RWPE1 (cell line): Measurements from ENCODE around the gene ERBB4.
"Not testable (repeated sequence)": the region's sequence is repeated elsewhere in the genome, so short reads cannot be mapped to it uniquely, and the experiment has no call there.

ENCODE experiments used
- CTCF ChIA-PET: fragments of 350-600 bp; sonication (Branson Sonifier 250); formaldehyde crosslinking; extraction: SDS; loops from one replicate; lab custom pipeline; 2021; lab: Yijun Ruan, JAX
- POLR2A ChIA-PET: fragments of 400-600 bp; formaldehyde crosslinking; extraction: SDS; loops from one replicate; lab custom pipeline; 2020; ENCODE audit warnings: antibody characterized with exemption; ENCODE audit not compliant: low non-redundant PET; lab: Yijun Ruan, JAX
- DNase-seq: peaks from one replicate; pipeline ENCODE4 v3.0.0; 2012; ENCODE audit warnings: low spot score
- H3K27ac ChIP-seq: fragments of 450-650 bp; 2 replicates; pipeline ENCODE4 v1.5.1; 2017
- CTCF ChIP-seq: fragments of 450-650 bp; conservative IDR thresholded peaks from 2 replicates; pipeline ENCODE4 v1.5.1; 2017; ENCODE audit warnings: low read depth, mild to moderate bottlenecking

The ERBB4 gene

DNA sequence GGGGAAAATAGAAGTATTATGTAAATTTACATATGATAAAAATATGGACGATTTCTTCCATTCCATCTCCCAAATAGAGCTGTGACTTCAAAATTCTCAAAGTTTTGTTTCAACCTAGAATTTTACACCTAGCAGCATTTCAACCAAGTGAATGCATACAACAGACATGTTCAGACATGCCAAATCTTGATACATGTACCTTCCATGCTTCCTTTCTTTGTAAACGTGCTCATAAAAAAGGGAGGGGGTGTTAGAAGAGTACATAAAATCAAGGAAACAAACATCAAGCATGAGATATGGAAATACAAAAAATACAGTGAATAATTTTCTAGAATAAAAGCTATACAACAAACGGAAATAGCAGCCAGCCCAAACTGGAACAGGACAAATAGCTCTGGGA lies 974.2 kb downstream of the ERBB4 start:
- H3K27ac ChIP-seq = no peak overlapping the region
- no peak for TF ChIP-seq CTCF
- CTCF ChIA-PET = no interaction called here
- POLR2A ChIA-PET = no interaction called here
- DNase-seq = no peak

DNA sequence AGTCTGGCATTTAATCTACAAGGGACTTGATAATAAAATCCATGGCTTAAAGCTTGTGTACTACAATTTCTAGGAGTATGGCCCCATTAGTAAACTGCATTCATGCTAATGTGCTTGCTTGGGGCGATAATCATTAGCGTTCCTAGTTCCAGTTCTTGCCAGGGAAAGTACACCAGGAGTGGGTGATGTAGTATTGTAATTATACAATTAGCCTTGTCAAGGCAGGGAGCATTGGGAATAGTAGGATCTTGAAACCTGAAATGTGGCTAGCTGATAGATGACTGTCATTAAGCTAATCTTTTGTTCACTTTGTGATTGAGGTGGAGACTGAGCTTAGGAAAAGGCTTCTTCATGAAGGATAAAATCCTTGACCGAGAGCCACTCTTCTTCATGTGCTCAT lies 993.0 kb downstream of the ERBB4 start:
- TF ChIP-seq CTCF = no peak
- DNase-seq = no peak
- ChIA-PET CTCF (interaction anchor here (0.9 kb wide), 1 partner anchor 17 kb away, joined by 3 read pairs; no protein-coding TSS in a partner anchor), POLR2A (no interaction called here)
- H3K27ac ChIP-seq = no peak overlapping the region

DNA sequence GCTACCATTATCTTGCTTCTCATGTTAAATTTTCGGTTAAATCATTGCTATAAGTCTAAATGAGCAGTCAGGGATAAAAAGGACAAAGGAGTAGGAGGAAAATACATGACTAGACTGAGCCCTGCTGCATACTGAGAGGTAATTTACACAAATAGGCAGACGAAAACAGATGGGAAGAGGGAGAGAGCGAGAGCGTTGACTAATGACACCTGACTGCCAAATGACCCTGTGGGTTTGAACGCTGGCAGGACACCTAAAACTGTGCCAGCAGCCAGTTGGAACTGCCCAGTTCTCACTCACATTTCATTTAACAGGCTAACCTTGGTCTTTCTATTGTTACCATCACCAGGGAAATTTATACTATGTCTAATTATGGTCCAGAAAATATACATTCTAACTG lies 1004.0 kb downstream of the ERBB4 start:
- POLR2A ChIA-PET = no interaction called here
- no peak overlapping the region for H3K27ac ChIP-seq
- CTCF ChIA-PET = no interaction called here
- no peak for TF ChIP-seq CTCF
- DNase-seq = no peak

- CTCF ChIA-PET, H3K27ac ChIP-seq, DNase-seq, POLR2A ChIA-PET: not testable (repeated sequence)
These were observed 1014.4 kb downstream of the ERBB4 start for GRCh38 chr2:211524248-211524647.

- DNase-seq = no peak
- ChIA-PET POLR2A (no interaction called here), CTCF (interaction anchor here (0.6 kb wide), 1 partner anchor 21 kb away, joined by 3 read pairs; no protein-coding TSS in a partner anchor)
- H3K27ac ChIP-seq = no peak overlapping the region
- TF ChIP-seq CTCF = no peak
These were observed 1022.1 kb downstream of the ERBB4 start for GRCh38 chr2:211516537-211516936.

DNA sequence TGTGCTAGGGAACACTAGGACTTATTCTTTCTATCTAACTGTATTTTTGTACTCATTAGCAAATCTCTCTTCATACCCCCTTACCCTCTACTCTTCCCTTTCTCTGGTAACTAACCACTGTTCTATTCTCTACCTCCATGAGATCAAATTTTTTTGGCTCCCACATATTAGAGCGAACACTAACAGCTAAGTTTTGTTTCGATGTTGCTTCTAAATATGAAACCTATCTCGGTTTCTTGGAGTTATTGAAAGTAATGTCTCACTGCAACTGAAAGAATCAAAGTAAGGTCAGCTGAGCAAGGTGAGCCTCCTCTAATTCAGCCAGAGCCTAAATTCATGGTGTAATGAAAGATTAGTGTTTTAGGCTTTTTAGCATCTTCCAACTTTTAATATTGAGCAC lies 1024.6 kb downstream of the ERBB4 start:
- no peak for TF ChIP-seq CTCF
- ChIA-PET CTCF (interaction anchor here (0.7 kb wide), 1 partner anchor 333 kb away, joined by 3 read pairs; no protein-coding TSS in a partner anchor), POLR2A (no interaction called here)
- no peak for DNase-seq
- H3K27ac ChIP-seq = no peak overlapping the region

DNA sequence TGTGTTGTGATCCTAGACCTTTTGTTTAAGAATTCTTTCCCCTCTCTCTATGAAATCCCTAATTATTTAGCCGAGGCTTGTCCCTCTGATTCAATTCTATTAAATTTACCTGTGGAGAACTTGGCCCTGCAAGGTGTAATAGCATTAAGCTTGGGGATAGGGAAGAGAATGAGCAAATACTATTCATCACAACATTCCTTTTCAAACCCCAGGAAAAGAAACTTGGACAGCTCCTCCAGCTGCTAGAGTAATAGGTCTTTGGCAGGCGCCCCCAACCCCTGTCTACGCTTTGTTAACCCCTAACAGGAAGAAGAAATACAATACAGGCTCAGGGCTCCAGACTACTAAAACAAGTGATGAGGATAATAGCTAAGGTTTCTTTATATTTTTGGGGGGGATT lies 1025.2 kb downstream of the ERBB4 start:
- DNase-seq = no peak
- ChIA-PET CTCF (no interaction called here), POLR2A (no interaction called here)
- TF ChIP-seq CTCF = no peak
- no peak overlapping the region for H3K27ac ChIP-seq
